Upper lobe of left lung (tissue), 4 donors: ENCODE results near the gene CDADC1.

Experiments used
- EP300 ChIP-seq, 4 donors: sonication (generic); formaldehyde crosslinking; IDR thresholded peaks; one replicate each; pipeline ENCODE4 v1.5.1; 2017; ENCODE audit warnings: antibody characterized with exemption in 4 of 4, control low read depth in 2 of 4
- POLR2A ChIP-seq, 4 donors: fragments of 450-650 bp; IDR thresholded peaks; one replicate each; pipeline ENCODE4 v1.5.1; 2016 to 2017; ENCODE audit warnings: antibody characterized with exemption in 4 of 4, mild to moderate bottlenecking in 2 of 4
- POLR2AphosphoS5 ChIP-seq, 2 donors: sonication (generic); formaldehyde crosslinking; IDR thresholded peaks; one replicate each; pipeline ENCODE4 v1.5.1; 2017; ENCODE audit warnings: antibody characterized with exemption in 2 of 2
- TF ChIP-seq, protein P1 (sequence below), 6 experiments: fragments of 450-650 bp in 4 of 6; fragments of 200-600 bp in 2 of 6; sonication (generic) in 2 of 6; IDR thresholded peaks; one replicate each; pipeline ENCODE4 v1.5.1; 2016 to 2019; ENCODE audit warnings: antibody characterized with exemption in 6 of 6

DNA sequence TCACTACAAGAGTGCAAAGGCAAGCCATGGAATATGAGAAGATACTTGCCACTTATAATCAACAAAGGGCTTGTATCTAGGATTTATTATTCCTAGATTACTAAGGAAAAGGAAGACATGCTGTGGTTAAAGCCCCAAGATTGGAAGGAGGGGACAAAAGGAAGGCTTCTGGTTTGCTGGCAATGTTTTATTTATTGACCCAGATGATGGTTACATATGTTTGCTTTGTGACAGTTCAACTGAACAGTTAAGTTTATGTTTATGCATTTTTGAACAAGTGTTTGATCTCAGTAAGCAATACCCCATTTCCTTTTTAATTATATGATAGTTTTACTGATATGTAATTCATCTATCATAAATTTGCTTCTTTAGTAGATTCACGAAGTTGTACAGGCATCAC, 40.3 kb downstream of the CDADC1 start:
- TF ChIP-seq, protein P1, sequence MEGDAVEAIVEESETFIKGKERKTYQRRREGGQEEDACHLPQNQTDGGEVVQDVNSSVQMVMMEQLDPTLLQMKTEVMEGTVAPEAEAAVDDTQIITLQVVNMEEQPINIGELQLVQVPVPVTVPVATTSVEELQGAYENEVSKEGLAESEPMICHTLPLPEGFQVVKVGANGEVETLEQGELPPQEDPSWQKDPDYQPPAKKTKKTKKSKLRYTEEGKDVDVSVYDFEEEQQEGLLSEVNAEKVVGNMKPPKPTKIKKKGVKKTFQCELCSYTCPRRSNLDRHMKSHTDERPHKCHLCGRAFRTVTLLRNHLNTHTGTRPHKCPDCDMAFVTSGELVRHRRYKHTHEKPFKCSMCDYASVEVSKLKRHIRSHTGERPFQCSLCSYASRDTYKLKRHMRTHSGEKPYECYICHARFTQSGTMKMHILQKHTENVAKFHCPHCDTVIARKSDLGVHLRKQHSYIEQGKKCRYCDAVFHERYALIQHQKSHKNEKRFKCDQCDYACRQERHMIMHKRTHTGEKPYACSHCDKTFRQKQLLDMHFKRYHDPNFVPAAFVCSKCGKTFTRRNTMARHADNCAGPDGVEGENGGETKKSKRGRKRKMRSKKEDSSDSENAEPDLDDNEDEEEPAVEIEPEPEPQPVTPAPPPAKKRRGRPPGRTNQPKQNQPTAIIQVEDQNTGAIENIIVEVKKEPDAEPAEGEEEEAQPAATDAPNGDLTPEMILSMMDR (IDR thresholded peaks at IDR 0.05) = no peak
- TF ChIP-seq POLR2A (IDR thresholded peaks at IDR 0.05) = no peak
- no peak for TF ChIP-seq EP300 (IDR thresholded peaks at IDR 0.05)
- TF ChIP-seq POLR2AphosphoS5 (IDR thresholded peaks at IDR 0.05) = no peak
